Measurements from ENCODE around the gene IL6R. TPM values are rescaled to one million over a fixed set of nuclear protein-coding genes. Genes with fewer than 3 reads are reported as not detected.

Gene IL6R
- total and polyA plus RNA-seq, 2 donors from 2014 or later, result 6.2 to 33.0 TPM

DNA sequence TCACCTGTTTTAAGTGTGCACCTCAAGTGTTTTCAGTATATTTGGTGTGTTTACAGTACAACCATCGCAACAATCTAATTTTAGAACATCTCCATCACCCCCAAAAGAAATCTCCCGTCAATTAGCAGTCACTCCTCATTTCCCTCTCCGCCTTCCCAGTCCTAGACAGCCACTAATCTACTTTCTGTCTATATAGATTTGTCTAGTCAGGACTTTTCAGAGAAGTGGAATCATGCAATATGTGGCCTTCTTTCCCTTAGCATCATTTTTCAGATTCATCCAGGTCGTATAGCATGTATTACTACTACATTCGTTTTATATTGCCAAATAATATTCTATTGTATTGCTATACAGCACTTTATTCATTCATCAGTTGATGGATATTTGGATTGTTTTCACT is 98.8 kb downstream of the IL6R start:
- Histone ChIP-seq H3K4me3 (ENCODE audit: low read length in 3 of 3) (no peak overlapping the region), H3K27me3 (ENCODE audit: control insufficient read depth, insufficient read depth, low read length) (peaks cover 29% of the 10 kb centered on the region), H3K36me3 (ENCODE audit: control insufficient read depth in 2 of 3, insufficient read depth in 3 of 3, low read length in 3 of 3) (no peaks in the 10 kb centered on the region), H3K4me1 (ENCODE audit: control insufficient read depth in 2 of 3, insufficient read depth in 2 of 3, low read depth in 1 of 3, low read length in 3 of 3) (no peaks in the 10 kb centered on the region), H3K9ac (ENCODE audit: low read length in 3 of 3) (no peak overlapping the region), H3K27ac (ENCODE audit: low read depth in 2 of 2, low read length in 2 of 2) (no peak overlapping the region), H3K9me3 (ENCODE audit: control insufficient read depth in 2 of 3, insufficient read depth in 1 of 3, low read length in 3 of 3) (no peaks in the 10 kb centered on the region)
- TF ChIP-seq, protein P1, sequence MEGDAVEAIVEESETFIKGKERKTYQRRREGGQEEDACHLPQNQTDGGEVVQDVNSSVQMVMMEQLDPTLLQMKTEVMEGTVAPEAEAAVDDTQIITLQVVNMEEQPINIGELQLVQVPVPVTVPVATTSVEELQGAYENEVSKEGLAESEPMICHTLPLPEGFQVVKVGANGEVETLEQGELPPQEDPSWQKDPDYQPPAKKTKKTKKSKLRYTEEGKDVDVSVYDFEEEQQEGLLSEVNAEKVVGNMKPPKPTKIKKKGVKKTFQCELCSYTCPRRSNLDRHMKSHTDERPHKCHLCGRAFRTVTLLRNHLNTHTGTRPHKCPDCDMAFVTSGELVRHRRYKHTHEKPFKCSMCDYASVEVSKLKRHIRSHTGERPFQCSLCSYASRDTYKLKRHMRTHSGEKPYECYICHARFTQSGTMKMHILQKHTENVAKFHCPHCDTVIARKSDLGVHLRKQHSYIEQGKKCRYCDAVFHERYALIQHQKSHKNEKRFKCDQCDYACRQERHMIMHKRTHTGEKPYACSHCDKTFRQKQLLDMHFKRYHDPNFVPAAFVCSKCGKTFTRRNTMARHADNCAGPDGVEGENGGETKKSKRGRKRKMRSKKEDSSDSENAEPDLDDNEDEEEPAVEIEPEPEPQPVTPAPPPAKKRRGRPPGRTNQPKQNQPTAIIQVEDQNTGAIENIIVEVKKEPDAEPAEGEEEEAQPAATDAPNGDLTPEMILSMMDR (IDR thresholded peaks at IDR 0.05; ENCODE audit: borderline replicate concordance, extremely low read depth, insufficient read depth), result no peak
- FAIRE-seq (no peak), DNase-seq (no peak)
- intact Hi-C loops (cut with DNase I), result no loop called here

DNA sequence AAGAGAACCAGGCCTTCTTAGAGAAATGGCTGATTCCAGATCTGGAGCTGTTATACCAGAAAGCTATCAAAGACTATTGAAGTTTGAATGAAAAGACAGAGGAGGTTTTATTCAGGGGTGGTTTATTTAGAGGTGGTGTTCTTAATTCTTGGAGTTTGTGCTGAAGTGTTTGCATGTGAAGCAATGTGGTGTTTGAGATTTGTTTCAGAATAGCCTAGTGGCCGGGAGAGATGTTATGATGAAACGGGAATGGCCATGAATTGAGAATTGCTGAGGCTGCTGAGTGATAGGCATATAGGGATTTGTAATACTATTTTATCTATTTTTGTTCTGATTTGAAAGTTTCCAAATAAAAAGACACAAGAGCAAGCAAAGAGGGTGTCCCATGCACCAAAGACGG is 107.6 kb downstream of the IL6R start:
- Histone ChIP-seq H3K27me3 (ENCODE audit: control insufficient read depth, insufficient read depth, low read length) (no peaks in the 10 kb centered on the region), H3K27ac (ENCODE audit: low read depth in 2 of 2, low read length in 2 of 2) (no peak overlapping the region), H3K36me3 (ENCODE audit: control insufficient read depth in 2 of 3, insufficient read depth in 3 of 3, low read length in 3 of 3) (no peaks in the 10 kb centered on the region), H3K4me3 (ENCODE audit: low read length in 3 of 3) (no peak overlapping the region), H3K9me3 (ENCODE audit: control insufficient read depth in 2 of 3, insufficient read depth in 1 of 3, low read length in 3 of 3) (no peaks in the 10 kb centered on the region), H3K9ac (ENCODE audit: low read length in 3 of 3) (no peak overlapping the region), H3K4me1 (ENCODE audit: control insufficient read depth in 2 of 3, insufficient read depth in 2 of 3, low read depth in 1 of 3, low read length in 3 of 3) (no peaks in the 10 kb centered on the region)
- intact Hi-C loops (cut with DNase I), result no loop called here
- TF ChIP-seq, protein P1 (IDR thresholded peaks at IDR 0.05; ENCODE audit: borderline replicate concordance, extremely low read depth, insufficient read depth), result no peak
- no peak for DNase-seq
- FAIRE-seq, result no peak

DNA sequence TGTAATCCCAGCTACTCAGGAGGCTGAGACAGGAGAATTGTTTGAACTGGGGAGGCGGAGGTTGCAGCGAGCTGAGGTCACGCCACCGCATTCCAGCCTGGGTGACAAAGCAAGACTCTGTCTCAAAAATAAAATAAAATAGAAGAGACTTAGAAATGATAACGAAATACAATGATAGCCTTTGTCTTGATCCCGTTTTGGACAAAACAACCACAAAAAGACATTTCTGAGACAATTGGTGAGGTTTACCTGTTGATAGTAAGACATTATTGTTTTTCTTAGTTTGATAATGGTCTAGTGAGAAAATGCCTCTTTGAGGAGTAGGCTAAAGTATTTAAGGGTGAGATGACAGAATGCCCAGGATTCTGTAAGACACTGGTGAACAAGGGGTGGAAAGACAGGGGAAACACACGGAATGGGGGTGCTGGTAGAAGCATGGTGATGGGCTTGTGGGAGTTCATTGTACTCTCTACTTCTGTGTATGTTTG is 109.0 kb downstream of the IL6R start:
- no peak overlapping the region for H3K27ac ChIP-seq (ENCODE audit: low read depth in 2 of 2, low read length in 2 of 2)
- H3K9me3 ChIP-seq (ENCODE audit: control insufficient read depth in 2 of 3, insufficient read depth in 1 of 3, low read length in 3 of 3), result no peaks in the 10 kb centered on the region
- intact Hi-C loops (cut with DNase I), result no loop called here
- H3K27me3 ChIP-seq (ENCODE audit: control insufficient read depth, insufficient read depth, low read length), result no peaks in the 10 kb centered on the region
- FAIRE-seq (no peak), DNase-seq (no peak)
- H3K36me3 ChIP-seq (ENCODE audit: control insufficient read depth in 2 of 3, insufficient read depth in 3 of 3, low read length in 3 of 3), result no peaks in the 10 kb centered on the region
- TF ChIP-seq, protein P1 (IDR thresholded peaks at IDR 0.05; ENCODE audit: borderline replicate concordance, extremely low read depth, insufficient read depth), result no peak
- no peak overlapping the region for H3K4me3 ChIP-seq (ENCODE audit: low read length in 3 of 3)
- no peak overlapping the region for H3K9ac ChIP-seq (ENCODE audit: low read length in 3 of 3)
- H3K4me1 ChIP-seq (ENCODE audit: control insufficient read depth in 2 of 3, insufficient read depth in 2 of 3, low read depth in 1 of 3, low read length in 3 of 3), result no peaks in the 10 kb centered on the region

DNA sequence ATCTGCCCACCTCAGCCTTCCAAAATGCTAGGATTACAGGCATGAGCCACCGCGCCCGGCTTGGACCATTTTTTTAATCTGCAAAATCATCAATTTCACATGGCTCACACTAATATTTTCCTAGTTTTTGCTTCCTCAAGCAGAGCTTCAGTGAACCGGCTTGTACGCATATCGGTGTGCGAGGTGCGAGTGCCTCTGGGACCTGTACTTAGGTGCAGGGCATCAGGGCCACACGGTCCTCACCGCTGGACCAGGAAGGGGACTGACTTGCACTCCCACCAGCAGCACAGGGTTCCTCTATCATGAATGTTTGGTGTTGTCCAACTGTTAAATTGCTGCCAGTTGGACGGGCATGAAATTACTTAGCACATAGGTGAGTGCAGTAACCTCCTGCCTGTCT is 112.5 kb downstream of the IL6R start:
- Histone ChIP-seq H3K4me3 (ENCODE audit: low read length in 3 of 3) (no peak overlapping the region), H3K4me1 (ENCODE audit: control insufficient read depth in 2 of 3, insufficient read depth in 2 of 3, low read depth in 1 of 3, low read length in 3 of 3) (peaks cover 0 to 3% (median 0%) of the 10 kb centered on the region in 3 donors), H3K36me3 (ENCODE audit: control insufficient read depth in 2 of 3, insufficient read depth in 3 of 3, low read length in 3 of 3) (no peaks in the 10 kb centered on the region), H3K27ac (ENCODE audit: low read depth in 2 of 2, low read length in 2 of 2) (no peak overlapping the region), H3K9ac (ENCODE audit: low read length in 3 of 3) (no peak overlapping the region), H3K9me3 (ENCODE audit: control insufficient read depth in 2 of 3, insufficient read depth in 1 of 3, low read length in 3 of 3) (no peaks in the 10 kb centered on the region), H3K27me3 (ENCODE audit: control insufficient read depth, insufficient read depth, low read length) (no peaks in the 10 kb centered on the region)
- intact Hi-C loops (cut with DNase I), result no loop called here
- TF ChIP-seq, protein P1 (IDR thresholded peaks at IDR 0.05; ENCODE audit: borderline replicate concordance, extremely low read depth, insufficient read depth), result no peak
- FAIRE-seq, result no peak
- no peak for DNase-seq
